Prostate gland (tissue), 2 donors: Measurements from ENCODE around the gene ADGRL3. TPM values are rescaled to one million over a fixed set of nuclear protein-coding genes. Genes with fewer than 3 reads are reported as not detected.

Source experiments
- DNase-seq: peaks from one replicate; pipeline ENCODE4 v3.0.0-alpha.2; 2019; ENCODE audit warnings: low spot score
- H3K27ac ChIP-seq, 2 donors: fragments of 200-600 bp; sonication (generic); 2 replicates each; pipeline ENCODE4 v1.5.1; 2017 to 2019
- H3K27me3 ChIP-seq: fragments of 200-600 bp; sonication (generic); replicated peaks from 2 replicates; pipeline ENCODE4 v1.5.1; 2019; ENCODE audit not compliant: insufficient read depth
- H3K36me3 ChIP-seq, 2 donors: fragments of 200-600 bp; sonication (generic); 1 replicate in 1 of 2; 2 replicates in 1 of 2; pipeline versions ENCODE4 v1.5.1 to v1.8.1; 2017 to 2019
- H3K4me1 ChIP-seq: fragments of 200-600 bp; sonication (generic); replicated peaks from 2 replicates; pipeline ENCODE4 v1.5.1; 2019
- H3K4me3 ChIP-seq, 2 donors: fragments of 200-600 bp; sonication (generic); 2 replicates each; pipeline ENCODE4 v1.5.1; 2017 to 2019
- H3K9me3 ChIP-seq: fragments of 200-600 bp; sonication (generic); 2 replicates; pipeline ENCODE4 v1.5.1; 2017
- POLR2A ChIP-seq: fragments of 450-650 bp; IDR thresholded peaks from one replicate; pipeline ENCODE4 v1.6.1; 2016; ENCODE audit warnings: antibody characterized with exemption, mild to moderate bottlenecking
- POLR2AphosphoS5 ChIP-seq: sonication (generic); formaldehyde crosslinking; IDR thresholded peaks from one replicate; pipeline ENCODE4 v1.6.1; 2017; ENCODE audit warnings: antibody characterized with exemption
- WGBS: methylation state at CpG from one replicate; pipeline ENCODE4 v1.1.5; 2018; 5-methylcytosine and 5-hydroxymethylcytosine counted together
- intact Hi-C: fragments of 100-400 bp; cut with DNase I; formaldehyde crosslinking; loops from one replicate; pipeline ENCODE4 v1.14.2; 2022
- total RNA-seq, 2 donors: library from RNA; depleted of rRNA; stranded (reverse); fragments of >200 nt; gene quantifications; one replicate each; pipeline ENCODE4 v1.1.0, GENCODE V29; 2016
- TF ChIP-seq, protein P1 (sequence below), 4 experiments: fragments of 200-600 bp in 2 of 4; fragments of 450-650 bp in 2 of 4; sonication (generic) in 2 of 4; IDR thresholded peaks; 1 replicate in 3 of 4; 2 replicates in 1 of 4; pipeline ENCODE4 v1.5.1; 2016 to 2019; ENCODE audit warnings: antibody characterized with exemption in 4 of 4, mild to moderate bottlenecking in 2 of 4, moderate library complexity in 2 of 4

ADGRL3 gene
- total RNA-seq, 2 donors from 2014 or later = 1.7 to 23.5 TPM

DNA sequence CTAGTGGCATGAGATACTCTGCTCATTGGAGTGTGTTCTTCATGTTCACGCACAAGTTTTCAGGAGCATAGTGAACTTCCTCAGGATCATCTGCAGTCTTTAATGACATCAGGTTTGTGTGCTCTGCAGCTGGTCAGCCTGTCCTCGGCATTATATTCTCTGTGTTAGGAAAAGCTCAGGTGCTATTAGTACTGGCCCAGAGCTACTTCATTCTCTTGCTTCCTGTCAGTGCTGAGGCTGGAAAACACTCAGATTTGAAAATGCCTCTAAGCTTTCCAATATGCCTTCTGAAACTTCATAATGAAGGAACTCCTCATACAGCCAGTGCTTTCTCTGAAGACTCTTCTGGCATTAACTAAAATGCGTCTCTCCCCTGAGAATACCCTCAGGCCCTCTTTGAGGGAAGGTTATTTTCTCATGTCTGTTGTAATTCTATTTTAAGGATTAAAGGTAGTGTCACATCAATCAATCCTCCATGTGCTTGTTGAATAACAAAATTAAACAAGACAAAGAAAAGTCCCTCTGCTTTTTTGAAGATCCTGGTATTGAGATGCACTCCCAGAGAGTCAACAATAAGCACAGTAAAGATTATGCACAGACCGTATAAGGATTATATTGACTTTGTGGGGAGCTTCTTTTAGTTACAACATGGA, 666.4 kb downstream of the ADGRL3 start:
- Histone ChIP-seq H3K36me3 (no peaks in the 10 kb centered on the region), H3K27ac (no peak overlapping the region), H3K4me3 (no peak overlapping the region), H3K27me3 (no peaks in the 10 kb centered on the region), H3K9me3 (no peaks in the 10 kb centered on the region), H3K4me1 (no peaks in the 10 kb centered on the region)
- TF ChIP-seq POLR2A = no peak
- TF ChIP-seq, protein P1, sequence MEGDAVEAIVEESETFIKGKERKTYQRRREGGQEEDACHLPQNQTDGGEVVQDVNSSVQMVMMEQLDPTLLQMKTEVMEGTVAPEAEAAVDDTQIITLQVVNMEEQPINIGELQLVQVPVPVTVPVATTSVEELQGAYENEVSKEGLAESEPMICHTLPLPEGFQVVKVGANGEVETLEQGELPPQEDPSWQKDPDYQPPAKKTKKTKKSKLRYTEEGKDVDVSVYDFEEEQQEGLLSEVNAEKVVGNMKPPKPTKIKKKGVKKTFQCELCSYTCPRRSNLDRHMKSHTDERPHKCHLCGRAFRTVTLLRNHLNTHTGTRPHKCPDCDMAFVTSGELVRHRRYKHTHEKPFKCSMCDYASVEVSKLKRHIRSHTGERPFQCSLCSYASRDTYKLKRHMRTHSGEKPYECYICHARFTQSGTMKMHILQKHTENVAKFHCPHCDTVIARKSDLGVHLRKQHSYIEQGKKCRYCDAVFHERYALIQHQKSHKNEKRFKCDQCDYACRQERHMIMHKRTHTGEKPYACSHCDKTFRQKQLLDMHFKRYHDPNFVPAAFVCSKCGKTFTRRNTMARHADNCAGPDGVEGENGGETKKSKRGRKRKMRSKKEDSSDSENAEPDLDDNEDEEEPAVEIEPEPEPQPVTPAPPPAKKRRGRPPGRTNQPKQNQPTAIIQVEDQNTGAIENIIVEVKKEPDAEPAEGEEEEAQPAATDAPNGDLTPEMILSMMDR (IDR thresholded peaks at IDR 0.05) = no peak
- TF ChIP-seq POLR2AphosphoS5 = no peak
- intact Hi-C loops = no loop called here
- no peak for DNase-seq
- 64% methylated on average over 4 of the region's 4 CpGs for WGBS

DNA sequence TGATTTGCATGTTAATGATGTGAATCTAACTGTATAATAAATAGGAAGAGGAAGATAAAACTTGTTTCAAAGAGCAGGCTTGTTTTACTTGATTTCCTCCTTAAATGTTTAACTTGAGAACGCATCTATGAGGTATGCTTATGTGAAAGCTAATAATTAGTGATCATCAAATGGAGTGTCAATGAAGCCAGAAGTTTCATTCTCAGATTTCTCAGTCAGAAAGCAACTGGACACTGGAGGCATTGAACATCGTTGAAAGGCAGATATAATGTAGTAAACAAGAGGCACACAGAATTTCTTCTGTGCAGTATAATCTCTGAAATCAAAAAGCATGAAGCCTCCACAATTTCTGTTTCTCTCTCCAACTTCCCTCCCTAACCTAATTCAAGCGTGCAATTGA, 672.9 kb downstream of the ADGRL3 start:
- no peaks in the 10 kb centered on the region for H3K36me3 ChIP-seq
- TF ChIP-seq POLR2AphosphoS5 (no peak), POLR2A (no peak)
- TF ChIP-seq, protein P1 (IDR thresholded peaks at IDR 0.05) = no peak
- intact Hi-C loops = no loop called here
- no peaks in the 10 kb centered on the region for H3K27me3 ChIP-seq
- WGBS = 63% methylated on average over 3 of the region's 3 CpGs
- no peak overlapping the region for H3K4me3 ChIP-seq
- no peak for DNase-seq
- H3K4me1 ChIP-seq = no peaks in the 10 kb centered on the region
- H3K9me3 ChIP-seq = no peaks in the 10 kb centered on the region
- no peak overlapping the region for H3K27ac ChIP-seq

DNA sequence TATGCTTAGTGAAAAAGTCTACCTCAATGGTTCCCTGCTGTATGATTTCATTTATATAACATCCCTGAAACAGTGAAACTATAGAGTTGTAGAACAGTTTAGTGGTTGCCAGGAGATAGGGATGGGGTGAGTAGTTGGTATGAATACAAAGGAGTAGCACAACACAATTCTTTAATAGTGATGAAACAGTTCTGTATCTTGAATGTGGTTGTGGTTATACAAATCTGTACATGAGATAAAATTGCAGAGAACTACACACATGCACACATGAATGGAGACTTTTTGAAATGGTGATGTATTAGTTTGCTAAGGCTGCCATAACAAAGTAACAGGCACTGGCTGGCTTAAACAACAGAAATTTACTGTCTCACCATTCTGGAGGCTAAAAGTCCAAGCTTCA, 677.1 kb downstream of the ADGRL3 start:
- TF ChIP-seq, protein P1 (IDR thresholded peaks at IDR 0.05) = no peak
- TF ChIP-seq POLR2AphosphoS5 (no peak), POLR2A (no peak)
- Histone ChIP-seq H3K4me1 (no peaks in the 10 kb centered on the region), H3K4me3 (no peak overlapping the region), H3K27ac (no peak overlapping the region), H3K9me3 (no peaks in the 10 kb centered on the region), H3K36me3 (no peaks in the 10 kb centered on the region), H3K27me3 (no peaks in the 10 kb centered on the region)
- no peak for DNase-seq
- intact Hi-C loops = no loop called here

DNA sequence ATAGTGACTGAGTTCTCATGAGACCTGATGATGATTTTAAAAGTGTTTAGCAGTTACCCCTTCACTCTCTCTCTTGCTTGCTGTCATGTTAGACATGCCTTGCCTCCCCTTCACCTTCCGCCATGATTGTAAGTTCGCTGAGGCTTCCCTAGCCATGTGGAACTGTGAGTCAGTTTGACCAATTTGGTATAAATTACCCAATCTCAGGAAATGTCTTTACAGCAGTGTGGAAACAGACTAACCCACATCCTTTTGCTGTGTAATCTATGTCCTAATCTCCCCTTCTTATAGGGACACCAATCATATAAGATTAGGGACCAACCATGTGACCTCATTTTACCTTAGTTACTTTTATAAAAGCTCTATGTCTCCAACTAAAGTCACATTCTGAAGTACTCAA, 677.8 kb downstream of the ADGRL3 start:
- H3K4me1 ChIP-seq = no peaks in the 10 kb centered on the region
- 94% methylated on average over 2 of the region's 2 CpGs for WGBS
- DNase-seq = no peak
- H3K4me3 ChIP-seq = no peak overlapping the region
- no peak overlapping the region for H3K27ac ChIP-seq
- no peaks in the 10 kb centered on the region for H3K9me3 ChIP-seq
- TF ChIP-seq POLR2A = no peak
- TF ChIP-seq POLR2AphosphoS5 = no peak
- TF ChIP-seq, protein P1 (IDR thresholded peaks at IDR 0.05) = no peak
- no peaks in the 10 kb centered on the region for H3K27me3 ChIP-seq
- H3K36me3 ChIP-seq = no peaks in the 10 kb centered on the region
- intact Hi-C loops = no loop called here

DNA sequence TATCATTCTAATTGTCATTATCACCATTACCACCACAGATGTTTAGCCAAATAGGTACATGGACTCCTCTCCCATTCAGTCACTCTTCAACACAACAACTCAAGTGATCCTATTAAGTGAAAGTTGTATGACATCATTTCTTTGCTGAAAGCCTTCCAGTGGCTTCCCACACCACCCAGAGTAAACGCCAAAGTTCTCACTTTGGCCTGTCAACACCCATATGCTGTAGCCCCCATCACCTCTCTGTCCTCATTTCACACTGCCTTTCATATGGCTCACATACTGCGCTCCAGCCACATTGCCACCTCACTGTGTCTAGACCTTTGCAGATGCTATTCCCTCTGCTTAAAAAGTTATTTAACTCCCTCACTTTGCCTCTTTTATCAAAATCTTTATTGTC, 682.3 kb downstream of the ADGRL3 start:
- H3K4me1 ChIP-seq = no peaks in the 10 kb centered on the region
- no peak overlapping the region for H3K4me3 ChIP-seq
- no peak overlapping the region for H3K27ac ChIP-seq
- intact Hi-C loops = no loop called here
- no peaks in the 10 kb centered on the region for H3K36me3 ChIP-seq
- WGBS = 39% methylated on average over 2 of the region's 2 CpGs
- DNase-seq = no peak
- no peaks in the 10 kb centered on the region for H3K9me3 ChIP-seq
- no peaks in the 10 kb centered on the region for H3K27me3 ChIP-seq
- TF ChIP-seq, protein P1 (IDR thresholded peaks at IDR 0.05) = no peak
- TF ChIP-seq POLR2A (no peak), POLR2AphosphoS5 (no peak)
